H1 (cell line): ENCODE measurements around the gene RDH14. TPM values are rescaled to one million over a fixed set of nuclear protein-coding genes. Genes with fewer than 3 reads are reported as not detected.

Experiments
- CTCF ChIA-PET: fragments of 300-600 bp; sonication (Branson Sonifier 250); formaldehyde crosslinking; loops from one replicate; lab custom pipeline; 2021; ENCODE audit not compliant: partially characterized antibody; lab: Charles Lee
- POLR2A ChIA-PET: fragments of 300-600 bp; sonication (Branson Sonifier 250); formaldehyde crosslinking; loops from one replicate; lab custom pipeline; 2021; ENCODE audit warnings: inconsistent platforms; ENCODE audit not compliant: partially characterized antibody; lab: Charles Lee
- DNase-seq, 2 experiments: peaks; one replicate each; pipeline versions ENCODE4 v3.0.0 to v3.0.0-alpha.2; 2010 to 2022; ENCODE audit warnings: low spot score in 2 of 2, low read depth in 1 of 2, mixed read lengths in 1 of 2
- FAIRE-seq: peaks from 2 replicates; lab custom pipeline; 2011; peaks lifted over from hg19 to GRCh38; lab: Jason Lieb, UNC
- H2AFZ ChIP-seq: 2 replicates; pipeline ENCODE4 v1.8.1; 2012; ENCODE audit warnings: low read length, inconsistent platforms
- H2AK5ac ChIP-seq: 2 replicates; pipeline ENCODE4 v1.6.1; 2013; ENCODE audit warnings: low read depth, low read length
- H2BK120ac ChIP-seq: replicated peaks from 2 replicates; pipeline ENCODE3; 2013; ENCODE audit warnings: low read depth, low read length, inconsistent platforms
- H2BK12ac ChIP-seq: 2 replicates; pipeline ENCODE4 v1.6.1; 2013; ENCODE audit warnings: low read depth, low read length
- H2BK15ac ChIP-seq: 2 replicates; pipeline ENCODE4 v1.6.1; 2013; ENCODE audit warnings: low read length
- H2BK20ac ChIP-seq: 2 replicates; pipeline ENCODE4 v1.6.1; 2013; ENCODE audit warnings: low read length
- H2BK5ac ChIP-seq: 2 replicates; pipeline ENCODE4 v1.6.1; 2013; ENCODE audit warnings: low read depth, low read length
- H3K14ac ChIP-seq: 2 replicates; pipeline ENCODE4 v1.6.1; 2013; ENCODE audit warnings: inconsistent platforms; ENCODE audit not compliant: insufficient read length
- H3K18ac ChIP-seq: 2 replicates; pipeline ENCODE4 v1.6.1; 2013; ENCODE audit warnings: low read length; ENCODE audit errors: extremely low read depth
- H3K23ac ChIP-seq: 2 replicates; pipeline ENCODE4 v1.6.1; 2013; ENCODE audit warnings: inconsistent platforms; ENCODE audit not compliant: insufficient read length
- H3K23me2 ChIP-seq: 2 replicates; pipeline ENCODE4 v1.6.1; 2013; ENCODE audit warnings: low read depth, low read length
- H3K27ac ChIP-seq: 2 replicates; pipeline ENCODE4 v1.6.1; 2011; ENCODE audit warnings: low read depth, low read length, inconsistent platforms
- H3K27me3 ChIP-seq, 4 experiments: replicated peaks in 1 of 4; 1 replicate in 1 of 4; 2 replicates in 3 of 4; pipeline versions ENCODE4 v1.6.1 to v1.8.1; 2011 to 2013; ENCODE audit warnings: low read length in 3 of 4, mild to moderate bottlenecking in 3 of 4, inconsistent platforms in 2 of 4, mixed read lengths in 2 of 4, moderate library complexity in 1 of 4; ENCODE audit not compliant: control insufficient read depth in 3 of 4, insufficient read depth in 3 of 4; ENCODE audit errors: extremely low read depth in 1 of 4
- H3K36me3 ChIP-seq, 4 experiments: 2 replicates each; pipeline versions ENCODE4 v1.6.1 to v1.8.1; 2011 to 2013; ENCODE audit warnings: mild to moderate bottlenecking in 4 of 4, low read length in 3 of 4, moderate library complexity in 2 of 4, control low read depth in 1 of 4, inconsistent platforms in 1 of 4; ENCODE audit not compliant: insufficient read depth in 4 of 4, control insufficient read depth in 2 of 4
- H3K4ac ChIP-seq: replicated peaks from 2 replicates; pipeline ENCODE3; 2013; ENCODE audit warnings: low read length, low read depth, mixed read lengths, inconsistent platforms; ENCODE audit not compliant: insufficient read length
- H3K4me1 ChIP-seq, 4 experiments: replicated peaks in 1 of 4; 1 replicate in 1 of 4; 2 replicates in 3 of 4; pipeline versions ENCODE4 v1.6.1 to v1.8.1; 2011 to 2013; ENCODE audit warnings: low read length in 3 of 4, inconsistent platforms in 2 of 4, mixed read lengths in 1 of 4; ENCODE audit not compliant: insufficient read depth in 4 of 4, control insufficient read depth in 3 of 4
- H3K4me2 ChIP-seq, 2 experiments: 2 replicates each; pipeline versions ENCODE4 v1.6.1 to v1.8.1; 2011 to 2013; ENCODE audit warnings: low read depth in 2 of 2, low read length in 2 of 2, control low read depth in 1 of 2, inconsistent platforms in 1 of 2, mild to moderate bottlenecking in 1 of 2; ENCODE audit not compliant: insufficient read depth in 1 of 2
- H3K4me3 ChIP-seq, 4 experiments: fragments of 200-600, 300-600 bp in 1 of 4; sonication (generic), shearing (Covaris generic), sonication (Bioruptor Twin) in 1 of 4; 2 replicates each; pipeline versions ENCODE4 v1.5.1 to v1.8.1; 2011 to 2016; ENCODE audit warnings: low read length in 4 of 4, low read depth in 3 of 4, control low read depth in 2 of 4, inconsistent platforms in 2 of 4, mild to moderate bottlenecking in 2 of 4, mixed read lengths in 1 of 4, moderate library complexity in 1 of 4; ENCODE audit not compliant: insufficient read depth in 2 of 4; ENCODE audit errors: extremely low read depth in 1 of 4
- H3K56ac ChIP-seq: replicated peaks from 2 replicates; pipeline ENCODE3; 2013; ENCODE audit warnings: low read depth, mild to moderate bottlenecking, mixed read lengths, low read length, inconsistent platforms; ENCODE audit not compliant: insufficient read length
- H3K79me1 ChIP-seq: 2 replicates; pipeline ENCODE4 v1.6.1; 2013; ENCODE audit warnings: low read depth, low read length, control low read depth
- H3K79me2 ChIP-seq, 2 experiments: 2 replicates each; pipeline versions ENCODE4 v1.6.1 to v1.8.1; 2012 to 2013; ENCODE audit warnings: low read length in 2 of 2, mild to moderate bottlenecking in 2 of 2, inconsistent platforms in 1 of 2; ENCODE audit not compliant: insufficient read depth in 2 of 2, control insufficient read depth in 1 of 2
- H3K9ac ChIP-seq, 4 experiments: replicated peaks in 1 of 4; 1 replicate in 1 of 4; 2 replicates in 3 of 4; pipeline versions ENCODE4 v1.6.1 to v1.8.1; 2011 to 2013; ENCODE audit warnings: low read depth in 3 of 4, low read length in 3 of 4, control low read depth in 2 of 4, mild to moderate bottlenecking in 2 of 4, moderate library complexity in 2 of 4, inconsistent platforms in 1 of 4; ENCODE audit errors: extremely low read depth in 1 of 4
- H3K9me3 ChIP-seq, 2 experiments: 2 replicates each; pipeline versions ENCODE4 v1.6.1 to v1.8.1; 2012 to 2013; ENCODE audit warnings: mild to moderate bottlenecking in 2 of 2, moderate library complexity in 2 of 2, control low read depth in 1 of 2, inconsistent platforms in 1 of 2, low read depth in 1 of 2, low read length in 1 of 2, mixed read lengths in 1 of 2; ENCODE audit not compliant: insufficient read depth in 2 of 2
- H4K20me1 ChIP-seq, 2 experiments: replicated peaks in 1 of 2; 2 replicates each; pipeline versions ENCODE3 to v1.8.1; 2011 to 2013; ENCODE audit warnings: inconsistent platforms in 2 of 2, low read length in 2 of 2, mild to moderate bottlenecking in 1 of 2; ENCODE audit not compliant: insufficient read depth in 2 of 2, control insufficient read depth in 1 of 2
- H4K5ac ChIP-seq: 2 replicates; pipeline ENCODE4 v1.6.1; 2013; ENCODE audit warnings: low read length, low read depth, mixed read lengths, inconsistent platforms; ENCODE audit not compliant: insufficient read length
- H4K8ac ChIP-seq: 2 replicates; pipeline ENCODE4 v1.8.0; 2013; ENCODE audit warnings: mild to moderate bottlenecking, moderate library complexity, low read length, inconsistent platforms; ENCODE audit not compliant: insufficient read depth; ENCODE audit errors: extremely low read depth
- H4K91ac ChIP-seq: replicated peaks from 2 replicates; pipeline ENCODE3; 2013; ENCODE audit warnings: low read length, mixed read lengths, inconsistent platforms; ENCODE audit not compliant: insufficient read length
- CHD1 ChIP-seq: IDR thresholded peaks from 2 replicates; pipeline ENCODE4 v1.6.1; 2012; ENCODE audit warnings: low read depth, low read length, improper control_type of control experiment
- JUND ChIP-seq: IDR thresholded peaks from 2 replicates; pipeline ENCODE4 v1.6.1; 2011; ENCODE audit warnings: mild to moderate bottlenecking, improper control_type of control experiment, low read length
- SP2 ChIP-seq: IDR thresholded peaks from 2 replicates; pipeline ENCODE4 v1.6.1; 2012; ENCODE audit warnings: mild to moderate bottlenecking, low read length, inconsistent platforms
- ZNF274 ChIP-seq: IDR thresholded peaks from 2 replicates; pipeline ENCODE4 v1.7.0; 2012; ENCODE audit warnings: low read length, borderline replicate concordance; ENCODE audit errors: extremely low read depth
- WGBS, 2 experiments: shearing (Covaris generic) in 1 of 2; methylation state at CpG; one replicate each; pipeline versions ENCODE4 v1.1.6 to v1.1.7; 2013 to 2015; ENCODE audit warnings: low lambda C conversion rate in 2 of 2, mixed read lengths in 2 of 2, inconsistent platforms in 1 of 2, low coverage in 1 of 2, missing lambda C conversion rate in 1 of 2; ENCODE audit not compliant: insufficient replicate concordance in 2 of 2, insufficient coverage in 1 of 2, insufficient read length in 1 of 2; ENCODE audit errors: extremely low coverage in 1 of 2, missing lambda C conversion rate in 1 of 2; 5-methylcytosine and 5-hydroxymethylcytosine counted together
- polyA plus RNA-seq, 7 experiments: library from polyadenylated mRNA; depleted of rRNA in 3 of 7; stranded (reverse) in 5 of 7; unstranded in 2 of 7; fragments of >200 nt in 5 of 7; fragments of 200-250 nt in 2 of 7; gene quantifications; 1 replicate in 5 of 7; 2 replicates in 1 of 7; 4 replicates in 1 of 7; pipeline versions ENCODE4 v1.2.1 to v1.2.3, GENCODE V29; 2011 to 2013; ENCODE audit warnings: missing spikeins in 2 of 7, mixed read lengths in 2 of 7
- total RNA-seq: library from RNA; stranded (reverse); fragmentation: NEBNext Ultra II Directional; extraction: Animal tissue kit (Norgen Biotek cat#: 25700); gene quantifications from 2 replicates; pipeline ENCODE4 v1.2.1, GENCODE V29; 2021

The RDH14 gene
- total and polyA plus RNA-seq, 2 of the 8 experiments (the other 6 are each of a cell fraction or from before 2014, with no cell fraction given) = 14.7 to 23.6 TPM

GRCh38 chr2:18551623-18552022 is 8.8 kb downstream of the RDH14 start:
- Histone ChIP-seq H3K23me2 (no peaks in the 10 kb centered on the region), H3K27ac (no peak overlapping the region), H2BK15ac (no peak overlapping the region), H3K4me2 (no peak overlapping the region), H4K8ac (no peak overlapping the region), H3K4ac (no peak overlapping the region), H2BK120ac (no peak overlapping the region), H4K91ac (no peak overlapping the region), H3K79me1 (no peaks in the 10 kb centered on the region), H3K9me3 (no peaks in the 10 kb centered on the region), H3K23ac (no peak overlapping the region), H2BK12ac (no peak overlapping the region), H2BK20ac (no peak overlapping the region), H3K56ac (no peak overlapping the region), H2AK5ac (no peak overlapping the region), H3K4me1 (peaks cover 0 to 6% (median 0%) of the 10 kb centered on the region in 4 experiments; a peak in 2 of 7 replicates), H4K20me1 (peaks cover 0 to 2% of the 10 kb centered on the region in 2 experiments), H4K5ac (no peak overlapping the region), H3K27me3 (no peaks in the 10 kb centered on the region), H2BK5ac (no peak overlapping the region), H2AFZ (no peak overlapping the region), H3K36me3 (peaks cover 8 to 14% (median 9%) of the 10 kb centered on the region in 4 experiments; a peak in 7 of 8 replicates), H3K4me3 (no peak overlapping the region), H3K79me2 (peaks cover 0 to 4% of the 10 kb centered on the region in 2 experiments; a peak in 2 of 4 replicates), H3K18ac (no peak overlapping the region), H3K9ac (no peak overlapping the region), H3K14ac (no peak overlapping the region)
- FAIRE-seq (no peak), DNase-seq (no peak)
- no peak for TF ChIP-seq JUND
- no peak for TF ChIP-seq ZNF274
- no peak for TF ChIP-seq CHD1
- no peak for TF ChIP-seq SP2
- CTCF ChIA-PET = interaction anchor here (2.5 kb wide), 1 partner anchor 17 kb away, joined by 7 read pairs; no protein-coding TSS in a partner anchor
- POLR2A ChIA-PET = no interaction called here
- WGBS, 2 experiments = 97% methylated on average over 2 of the region's 2 CpGs; no CpG with 5 or more reads in 1 of the 2 experiments
